K562 (cell line): ENCODE results near the gene RESP18. TPM values are rescaled to one million over a fixed set of nuclear protein-coding genes. Genes with fewer than 3 reads are reported as not detected.

Experiments
- BHLHE40 ChIP-seq: IDR thresholded peaks from 2 replicates; pipeline ENCODE4 v1.6.1; 2011; ENCODE audit warnings: low read length, improper control_type of control experiment
- CBX8 ChIP-seq: fragments of 200-600 bp; sonication (generic); IDR thresholded peaks from 2 replicates; pipeline ENCODE4 v1.6.1; 2012; ENCODE audit warnings: borderline replicate concordance, mixed run types, low read depth, mild to moderate bottlenecking, moderate library complexity, mixed read lengths, low read length, control low read depth, inconsistent platforms; ENCODE audit not compliant: poor library complexity, severe bottlenecking; ENCODE audit errors: extremely low read depth
- FOS ChIP-seq: IDR thresholded peaks from 3 replicates; pipeline ENCODE4 v1.6.1; 2011; ENCODE audit not compliant: insufficient read length; ENCODE audit errors: extremely low read depth
- FOXO4 ChIP-seq: fragments of 450-650 bp; formaldehyde crosslinking; IDR thresholded peaks from 2 replicates; pipeline ENCODE4 v1.4.0; 2020; ENCODE audit warnings: mild to moderate bottlenecking, moderate library complexity
- HNRNPH1 ChIP-seq: fragments of 200-400 bp; formaldehyde crosslinking; optimal IDR thresholded peaks from 2 replicates; pipeline ENCODE3; 2017; ENCODE audit warnings: low read depth, mild to moderate bottlenecking, low read length, moderate library complexity
- MED1 ChIP-seq: sonication (generic); formaldehyde crosslinking; IDR thresholded peaks from 2 replicates; pipeline ENCODE4 v1.8.1; 2023; ENCODE audit warnings: missing genetic modification reagents, borderline replicate concordance
- RBFOX2 ChIP-seq: fragments of 200-400 bp; formaldehyde crosslinking; IDR thresholded peaks from 2 replicates; pipeline ENCODE4 v1.6.1; 2017; ENCODE audit warnings: low read depth, mild to moderate bottlenecking, low read length, moderate library complexity
- RFX1 ChIP-seq: fragments of 450-650 bp; IDR thresholded peaks from 2 replicates; pipeline ENCODE4 v1.6.1; 2016; ENCODE audit warnings: mild to moderate bottlenecking, moderate library complexity
- SIN3B ChIP-seq: fragments of 450-650 bp; IDR thresholded peaks from 2 replicates; pipeline ENCODE4 v1.6.1; 2017; ENCODE audit warnings: low read depth, mild to moderate bottlenecking, moderate library complexity
- SMARCB1 ChIP-seq: IDR thresholded peaks from 2 replicates; pipeline ENCODE4 v1.6.1; 2011; ENCODE audit warnings: improper control_type of control experiment, low read depth; ENCODE audit not compliant: insufficient read length
- TCF3 ChIP-seq: sonication (generic); formaldehyde crosslinking; IDR thresholded peaks from 2 replicates; pipeline ENCODE4 v1.4.0; 2020; ENCODE audit warnings: mild to moderate bottlenecking, missing genetic modification reagents
- ZNF436 ChIP-seq: fragments of 250-450, 450-650 bp; sonication (Bioruptor Pico); formaldehyde crosslinking; IDR thresholded peaks from 2 replicates; pipeline ENCODE4 v1.7.0; 2020; ENCODE audit warnings: mild to moderate bottlenecking
- polyA plus RNA-seq, 8 experiments: library from polyadenylated mRNA; depleted of rRNA in 4 of 8; stranded (reverse) in 5 of 8; unstranded in 3 of 8; fragments of >200 nt; fragmentation: Nextera tagmentation in 2 of 8; fragmentation: Illumina TruSeq in 1 of 8; extraction: Ambion mirVana in 2 of 8; extraction: Trizol in 1 of 8; gene quantifications; 2 replicates each; pipeline versions ENCODE4 v1.2.1 to v1.2.3, GENCODE V29; 2011 to 2014; ENCODE audit warnings: inconsistent platforms in 1 of 8, missing spikeins in 1 of 8
- total RNA-seq, 7 experiments: library from RNA; depleted of rRNA in 6 of 7; stranded (reverse); fragments of >200 nt in 6 of 7; fragmentation: Illumina TruSeq in 2 of 7; extraction: Trizol in 2 of 7; gene quantifications; 2 replicates each; pipeline versions ENCODE4 v1.2.1 to v1.2.3, GENCODE V29; 2011 to 2021; ENCODE audit warnings: low replicate concordance in 1 of 7
- TF ChIP-seq, protein P1 (sequence below), 2 experiments: fragments of 450-650 bp; formaldehyde crosslinking in 1 of 2; IDR thresholded peaks; 2 replicates each; pipeline versions ENCODE4 v1.4.0 to v1.6.1; 2014 to 2020; ENCODE audit warnings: mild to moderate bottlenecking in 2 of 2, borderline replicate concordance in 1 of 2, low read depth in 1 of 2
- TF ChIP-seq, protein P2 (sequence below): fragments of 450-650 bp; IDR thresholded peaks from 2 replicates; pipeline ENCODE4 v1.6.1; 2018; ENCODE audit warnings: mild to moderate bottlenecking, low read depth; ENCODE audit not compliant: partially characterized antibody

RESP18 gene
- total and polyA plus RNA-seq, 9 of the 15 experiments (the other 6 are each of a cell fraction or from before 2014, with no cell fraction given) = not detected

GRCh38 chr2:219294356-219295351 lies 37.9 kb downstream of the RESP18 start (continued):
- TF ChIP-seq FOXO4 (CRISPR knock-in tag) = no peak
- TF ChIP-seq, protein P1, sequence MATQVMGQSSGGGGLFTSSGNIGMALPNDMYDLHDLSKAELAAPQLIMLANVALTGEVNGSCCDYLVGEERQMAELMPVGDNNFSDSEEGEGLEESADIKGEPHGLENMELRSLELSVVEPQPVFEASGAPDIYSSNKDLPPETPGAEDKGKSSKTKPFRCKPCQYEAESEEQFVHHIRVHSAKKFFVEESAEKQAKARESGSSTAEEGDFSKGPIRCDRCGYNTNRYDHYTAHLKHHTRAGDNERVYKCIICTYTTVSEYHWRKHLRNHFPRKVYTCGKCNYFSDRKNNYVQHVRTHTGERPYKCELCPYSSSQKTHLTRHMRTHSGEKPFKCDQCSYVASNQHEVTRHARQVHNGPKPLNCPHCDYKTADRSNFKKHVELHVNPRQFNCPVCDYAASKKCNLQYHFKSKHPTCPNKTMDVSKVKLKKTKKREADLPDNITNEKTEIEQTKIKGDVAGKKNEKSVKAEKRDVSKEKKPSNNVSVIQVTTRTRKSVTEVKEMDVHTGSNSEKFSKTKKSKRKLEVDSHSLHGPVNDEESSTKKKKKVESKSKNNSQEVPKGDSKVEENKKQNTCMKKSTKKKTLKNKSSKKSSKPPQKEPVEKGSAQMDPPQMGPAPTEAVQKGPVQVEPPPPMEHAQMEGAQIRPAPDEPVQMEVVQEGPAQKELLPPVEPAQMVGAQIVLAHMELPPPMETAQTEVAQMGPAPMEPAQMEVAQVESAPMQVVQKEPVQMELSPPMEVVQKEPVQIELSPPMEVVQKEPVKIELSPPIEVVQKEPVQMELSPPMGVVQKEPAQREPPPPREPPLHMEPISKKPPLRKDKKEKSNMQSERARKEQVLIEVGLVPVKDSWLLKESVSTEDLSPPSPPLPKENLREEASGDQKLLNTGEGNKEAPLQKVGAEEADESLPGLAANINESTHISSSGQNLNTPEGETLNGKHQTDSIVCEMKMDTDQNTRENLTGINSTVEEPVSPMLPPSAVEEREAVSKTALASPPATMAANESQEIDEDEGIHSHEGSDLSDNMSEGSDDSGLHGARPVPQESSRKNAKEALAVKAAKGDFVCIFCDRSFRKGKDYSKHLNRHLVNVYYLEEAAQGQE (IDR thresholded peaks at IDR 0.05; ENCODE audit: borderline replicate concordance) = peak; percentile 74
- TF ChIP-seq, protein P1 (CRISPR knock-in tag; IDR thresholded peaks at IDR 0.05; ENCODE audit: low read depth) = no peak
- no peak for TF ChIP-seq SMARCB1
- TF ChIP-seq RBFOX2 = peak; percentile 84
- TF ChIP-seq SIN3B = 0 out of 2 replicates have a peak, but pooled peaks have one; percentile 50
- no peak for TF ChIP-seq ZNF436
- peak; percentile 23; the same call in 1 of the 2 replicates for TF ChIP-seq TCF3 (CRISPR knock-in tag)
- TF ChIP-seq, protein P2, sequence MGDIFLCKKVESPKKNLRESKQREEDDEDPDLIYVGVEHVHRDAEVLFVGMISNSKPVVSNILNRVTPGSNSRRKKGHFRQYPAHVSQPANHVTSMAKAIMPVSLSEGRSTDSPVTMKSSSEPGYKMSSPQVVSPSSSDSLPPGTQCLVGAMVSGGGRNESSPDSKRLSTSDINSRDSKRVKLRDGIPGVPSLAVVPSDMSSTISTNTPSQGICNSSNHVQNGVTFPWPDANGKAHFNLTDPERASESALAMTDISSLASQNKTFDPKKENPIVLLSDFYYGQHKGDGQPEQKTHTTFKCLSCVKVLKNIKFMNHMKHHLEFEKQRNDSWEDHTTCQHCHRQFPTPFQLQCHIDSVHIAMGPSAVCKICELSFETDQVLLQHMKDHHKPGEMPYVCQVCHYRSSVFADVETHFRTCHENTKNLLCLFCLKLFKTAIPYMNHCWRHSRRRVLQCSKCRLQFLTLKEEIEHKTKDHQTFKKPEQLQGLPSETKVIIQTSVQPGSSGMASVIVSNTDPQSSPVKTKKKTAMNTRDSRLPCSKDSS = no peak
- TF ChIP-seq FOS = no peak
- TF ChIP-seq BHLHE40 = peak; percentile 79
- no peak for TF ChIP-seq MED1
- no peak for TF ChIP-seq HNRNPH1
- TF ChIP-seq RFX1 = no peak
- TF ChIP-seq CBX8 = no peak
